Gastrocnemius medialis (tissue), 4 donors: ENCODE data around the gene SLC2A1.

ENCODE experiments used
- CTCF ChIP-seq, 5 experiments: fragments of 450-650 bp in 3 of 5; fragments of 200-600 bp in 2 of 5; sonication (generic) in 2 of 5; IDR thresholded peaks in 4 of 5; conservative IDR thresholded peaks in 1 of 5; 1 replicate in 4 of 5; 2 replicates in 1 of 5; pipeline ENCODE4 v1.5.1; 2016 to 2019; ENCODE audit warnings: antibody characterized with exemption in 5 of 5, mild to moderate bottlenecking in 3 of 5, moderate library complexity in 3 of 5
- POLR2A ChIP-seq, 2 donors: fragments of 450-650 bp; IDR thresholded peaks; one replicate each; pipeline ENCODE4 v1.6.1; 2017; ENCODE audit warnings: antibody characterized with exemption in 2 of 2, mild to moderate bottlenecking in 2 of 2, moderate library complexity in 2 of 2

GRCh38 chr1:42943166-42943565 is 15.5 kb downstream of the SLC2A1 start:
- TF ChIP-seq CTCF (IDR thresholded peaks at IDR 0.05 in 4 of 5, conservative IDR thresholded peaks at IDR 0.05 in 1 of 5), result no peak
- TF ChIP-seq POLR2A (IDR thresholded peaks at IDR 0.05), result no peak
